Stomach smooth muscle (tissue), 2 donors: Measurements from ENCODE around the gene PPL.

Experiments
- H3K27ac ChIP-seq: one replicate; pipeline ENCODE4 v1.7.0; 2013; ENCODE audit warnings: mild to moderate bottlenecking, low read length, inconsistent platforms
- H3K27me3 ChIP-seq, 2 donors: one replicate each; pipeline ENCODE4 v1.7.0; 2013; ENCODE audit warnings: low read length in 2 of 2; ENCODE audit not compliant: insufficient read depth in 2 of 2, control insufficient read depth in 1 of 2
- H3K36me3 ChIP-seq, 2 donors: one replicate each; pipeline ENCODE4 v1.7.0; 2013; ENCODE audit warnings: low read length in 2 of 2; ENCODE audit not compliant: control insufficient read depth in 2 of 2, insufficient read depth in 2 of 2
- H3K4me1 ChIP-seq: one replicate; pipeline ENCODE4 v1.7.0; 2013; ENCODE audit warnings: low read length; ENCODE audit not compliant: control insufficient read depth, insufficient read depth
- H3K4me3 ChIP-seq, 2 donors: one replicate each; pipeline ENCODE4 v1.7.0; 2013; ENCODE audit warnings: low read length in 2 of 2
- H3K9ac ChIP-seq, 2 donors: one replicate each; pipeline ENCODE4 v1.7.0; 2013; ENCODE audit warnings: low read length in 2 of 2, mild to moderate bottlenecking in 1 of 2
- H3K9me3 ChIP-seq, 2 donors: one replicate each; pipeline ENCODE4 v1.7.0; 2013; ENCODE audit warnings: low read length in 2 of 2; ENCODE audit not compliant: control insufficient read depth in 2 of 2
- donor health status: healthy.
- donor health status: Pancreatic carcinoma.

PPL gene

DNA sequence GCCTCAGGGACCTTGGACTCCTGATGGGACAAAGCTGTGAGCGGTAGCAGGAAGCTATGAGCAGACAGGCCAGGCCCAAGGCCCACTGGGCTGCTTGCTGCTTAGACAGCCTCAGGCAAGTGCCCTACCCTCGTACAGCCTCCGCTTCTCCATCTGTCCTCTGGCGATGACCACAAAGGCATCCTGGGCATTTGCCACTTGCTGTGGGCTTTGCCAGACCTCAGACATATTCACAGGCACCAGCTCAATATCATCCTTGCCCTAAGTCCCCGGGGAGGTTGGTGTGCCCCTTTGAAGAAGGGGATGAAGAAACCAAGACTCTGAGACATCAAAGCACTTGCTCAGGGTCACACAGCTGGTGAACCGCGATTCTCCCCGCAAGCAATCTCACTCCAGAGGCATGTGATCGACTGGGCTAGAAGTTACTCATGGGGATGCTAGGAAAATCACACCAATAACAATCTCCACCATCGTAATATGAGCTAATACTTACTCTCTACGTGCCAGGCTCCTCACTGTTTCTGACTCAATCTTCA, 21.7 kb downstream of the PPL start:
- Histone ChIP-seq H3K36me3 (no peaks in the 10 kb centered on the region), H3K4me3 (no peak overlapping the region), H3K27me3 (no peaks in the 10 kb centered on the region), H3K4me1 (peaks cover 3% of the 10 kb centered on the region), H3K9ac (no peak overlapping the region), H3K9me3 (no peaks in the 10 kb centered on the region), H3K27ac (no peak overlapping the region)

DNA sequence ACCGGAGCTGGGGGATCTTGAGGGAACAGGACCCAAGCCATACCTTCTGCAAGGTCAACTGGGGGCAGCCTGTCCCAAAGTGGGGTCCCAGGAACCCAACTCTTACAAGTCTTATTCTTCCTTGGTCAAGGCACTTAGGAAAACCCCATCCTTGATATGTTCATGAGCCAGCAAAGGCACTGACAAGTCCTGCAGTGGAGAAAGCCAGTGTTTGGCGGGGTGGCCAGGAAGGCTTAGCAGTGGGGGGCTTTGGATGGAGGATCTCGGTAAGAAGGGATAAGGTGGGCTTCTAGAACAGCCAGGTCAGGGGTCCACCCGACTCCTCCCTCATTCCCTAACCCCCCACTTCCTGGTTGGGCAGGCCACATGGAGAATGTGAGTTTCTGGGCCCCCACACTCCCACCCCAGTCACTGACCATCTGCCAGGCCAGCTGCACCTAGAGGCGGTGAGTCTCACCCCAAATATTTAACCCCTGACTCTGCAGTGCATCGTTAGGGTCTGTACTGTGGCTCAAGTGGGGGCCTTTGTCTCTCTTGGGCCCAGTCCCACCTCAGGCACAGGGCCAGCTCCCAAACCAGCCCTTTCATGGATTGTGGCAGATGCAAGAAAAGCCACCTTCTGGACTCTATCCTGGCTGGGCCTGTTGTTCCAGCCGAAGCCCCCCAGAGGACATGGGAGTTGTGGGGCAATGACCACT, 22.3 kb downstream of the PPL start:
- H3K27ac ChIP-seq = no peak overlapping the region

GRCh38 chr16:4913774-4914525, 23.0 kb downstream of the PPL start:
- H3K9me3 ChIP-seq = no peaks in the 10 kb centered on the region
- H3K4me1 ChIP-seq = peaks cover 3% of the 10 kb centered on the region
- H3K27me3 ChIP-seq = no peaks in the 10 kb centered on the region
- H3K27ac ChIP-seq = no peak overlapping the region
- H3K36me3 ChIP-seq = no peaks in the 10 kb centered on the region
- H3K4me3 ChIP-seq = no peak overlapping the region
- H3K9ac ChIP-seq = no peak overlapping the region

More for the DNA sequence above, 22.3 kb downstream of the PPL start:
- Histone ChIP-seq H3K36me3 (no peaks in the 10 kb centered on the region), H3K4me1 (peaks cover 3% of the 10 kb centered on the region), H3K9me3 (no peaks in the 10 kb centered on the region), H3K27me3 (no peaks in the 10 kb centered on the region), H3K9ac (no peak overlapping the region), H3K4me3 (no peak overlapping the region)

GRCh38 chr16:4913130-4913773, 23.7 kb downstream of the PPL start:
- Histone ChIP-seq H3K36me3 (no peaks in the 10 kb centered on the region), H3K9me3 (no peaks in the 10 kb centered on the region), H3K4me1 (peaks cover 3% of the 10 kb centered on the region), H3K4me3 (no peak overlapping the region), H3K27me3 (no peaks in the 10 kb centered on the region), H3K27ac (no peak overlapping the region), H3K9ac (no peak overlapping the region)

- no peaks in the 10 kb centered on the region for H3K9me3 ChIP-seq
- no peak overlapping the region for H3K27ac ChIP-seq
- no peak overlapping the region for H3K9ac ChIP-seq
- H3K36me3 ChIP-seq = no peaks in the 10 kb centered on the region
- H3K27me3 ChIP-seq = no peaks in the 10 kb centered on the region
- peaks cover 3% of the 10 kb centered on the region for H3K4me1 ChIP-seq
- H3K4me3 ChIP-seq = no peak overlapping the region
Observed at GRCh38 chr16:4911970-4912386, 25.0 kb downstream of the PPL start.

GRCh38 chr16:4910828-4911227, 26.1 kb downstream of the PPL start:
- no peak overlapping the region for H3K27ac ChIP-seq
- no peaks in the 10 kb centered on the region for H3K9me3 ChIP-seq
- H3K4me3 ChIP-seq = no peak overlapping the region
- no peaks in the 10 kb centered on the region for H3K27me3 ChIP-seq
- no peaks in the 10 kb centered on the region for H3K36me3 ChIP-seq
- H3K9ac ChIP-seq = no peak overlapping the region
- H3K4me1 ChIP-seq = peaks cover 3% of the 10 kb centered on the region

DNA sequence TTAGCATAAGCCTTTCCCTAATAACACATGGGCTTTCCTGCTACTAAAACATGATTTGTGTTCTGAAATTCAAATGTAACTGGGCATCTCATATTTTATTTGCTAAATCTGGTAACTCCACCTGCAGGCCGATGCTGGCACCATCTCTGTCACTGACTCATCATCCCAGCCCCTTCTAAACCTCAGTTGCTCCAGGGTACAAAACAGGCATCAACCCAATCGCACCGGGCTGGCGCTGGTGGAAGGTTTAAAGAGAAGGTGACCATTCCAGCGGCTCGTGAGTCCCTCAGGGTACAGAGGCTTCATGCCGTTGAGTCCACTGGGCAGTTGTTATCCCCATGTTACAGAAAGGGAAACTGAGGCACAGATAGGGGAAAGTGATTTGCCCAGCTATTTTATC, 27.1 kb downstream of the PPL start:
- H3K4me1 ChIP-seq = no peaks in the 10 kb centered on the region
- H3K36me3 ChIP-seq = no peaks in the 10 kb centered on the region
- no peak overlapping the region for H3K4me3 ChIP-seq

DNA sequence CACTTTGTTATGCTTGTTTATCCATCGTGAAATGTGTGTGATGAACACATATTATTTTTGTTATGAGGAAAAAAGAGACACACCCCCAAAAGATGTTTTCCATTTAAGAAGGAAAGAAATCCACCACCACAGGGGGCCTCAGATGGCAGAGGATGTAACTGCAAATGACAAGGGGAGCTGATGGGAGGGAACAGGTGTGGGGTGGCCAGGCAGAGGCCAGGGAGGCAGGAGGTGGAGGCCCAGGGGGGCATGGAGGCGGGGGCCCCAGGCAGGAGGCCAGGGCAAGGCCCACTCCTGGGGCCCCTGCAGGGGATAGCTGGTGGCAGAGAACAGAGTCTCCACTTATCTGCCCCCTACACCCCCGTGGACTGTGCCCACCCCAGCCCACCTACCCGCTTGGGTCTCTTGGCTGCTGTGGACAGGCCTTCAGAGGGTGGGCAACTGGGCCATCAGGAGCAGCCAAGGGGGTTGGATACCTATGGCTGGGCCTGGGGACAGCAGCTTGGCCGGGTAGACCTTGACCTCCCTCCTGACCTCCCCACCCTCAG, 28.0 kb downstream of the PPL start:
- Histone ChIP-seq H3K9ac (no peak overlapping the region), H3K27me3 (no peaks in the 10 kb centered on the region)

More for the DNA sequence above, 27.1 kb downstream of the PPL start:
- Histone ChIP-seq H3K27ac (no peak overlapping the region), H3K9me3 (no peaks in the 10 kb centered on the region), H3K9ac (no peak overlapping the region), H3K27me3 (no peaks in the 10 kb centered on the region)

DNA sequence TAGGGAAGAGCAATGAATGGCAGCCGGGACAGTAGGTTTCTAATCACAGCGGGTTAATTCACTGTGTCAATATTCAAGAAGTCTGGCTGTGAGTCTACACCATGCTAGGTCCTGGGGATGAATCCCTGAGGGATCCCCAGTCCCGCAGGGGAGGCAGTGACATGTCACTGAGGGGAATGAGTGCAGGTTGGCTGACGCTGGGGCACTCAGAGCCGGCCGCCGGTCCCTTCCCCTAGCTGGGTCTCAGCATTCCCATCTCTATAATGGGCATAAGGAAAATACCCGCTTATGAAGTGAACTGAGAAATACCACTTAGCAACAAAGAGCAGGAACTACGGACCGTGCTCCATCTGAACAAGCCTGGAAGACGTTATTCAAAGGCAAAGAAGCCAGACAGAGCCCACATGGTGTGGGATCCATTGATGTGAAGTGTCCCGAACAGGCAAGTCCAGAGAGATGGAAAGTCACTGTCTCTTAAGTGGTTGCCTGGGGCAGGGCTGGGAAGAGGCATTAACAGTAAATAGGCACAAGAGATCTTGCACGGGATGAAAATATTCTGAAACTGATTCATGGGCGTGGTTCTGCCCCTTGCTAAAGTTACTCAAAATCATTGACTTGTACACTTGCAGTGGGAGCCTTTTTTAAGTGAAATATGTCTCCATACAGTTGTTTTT, 31.9 kb downstream of the PPL start:
- Histone ChIP-seq H3K36me3 (no peaks in the 10 kb centered on the region), H3K4me3 (no peak overlapping the region), H3K27me3 (peaks cover 0 to 2% of the 10 kb centered on the region in 2 donors), H3K4me1 (no peaks in the 10 kb centered on the region), H3K9me3 (no peaks in the 10 kb centered on the region), H3K9ac (no peak overlapping the region), H3K27ac (no peak overlapping the region)

More for the DNA sequence above, 28.0 kb downstream of the PPL start:
- H3K9me3 ChIP-seq = no peaks in the 10 kb centered on the region
- H3K4me3 ChIP-seq = no peak overlapping the region
- H3K36me3 ChIP-seq = no peaks in the 10 kb centered on the region
- no peaks in the 10 kb centered on the region for H3K4me1 ChIP-seq
- H3K27ac ChIP-seq = no peak overlapping the region
